ENCODE results near the gene ACIN1. TPM values are rescaled to one million over a fixed set of nuclear protein-coding genes. Genes with fewer than 3 reads are reported as not detected.

Gene ACIN1
- total RNA-seq, 2 experiments from 2014 or later: 132 to 139 TPM

DNA sequence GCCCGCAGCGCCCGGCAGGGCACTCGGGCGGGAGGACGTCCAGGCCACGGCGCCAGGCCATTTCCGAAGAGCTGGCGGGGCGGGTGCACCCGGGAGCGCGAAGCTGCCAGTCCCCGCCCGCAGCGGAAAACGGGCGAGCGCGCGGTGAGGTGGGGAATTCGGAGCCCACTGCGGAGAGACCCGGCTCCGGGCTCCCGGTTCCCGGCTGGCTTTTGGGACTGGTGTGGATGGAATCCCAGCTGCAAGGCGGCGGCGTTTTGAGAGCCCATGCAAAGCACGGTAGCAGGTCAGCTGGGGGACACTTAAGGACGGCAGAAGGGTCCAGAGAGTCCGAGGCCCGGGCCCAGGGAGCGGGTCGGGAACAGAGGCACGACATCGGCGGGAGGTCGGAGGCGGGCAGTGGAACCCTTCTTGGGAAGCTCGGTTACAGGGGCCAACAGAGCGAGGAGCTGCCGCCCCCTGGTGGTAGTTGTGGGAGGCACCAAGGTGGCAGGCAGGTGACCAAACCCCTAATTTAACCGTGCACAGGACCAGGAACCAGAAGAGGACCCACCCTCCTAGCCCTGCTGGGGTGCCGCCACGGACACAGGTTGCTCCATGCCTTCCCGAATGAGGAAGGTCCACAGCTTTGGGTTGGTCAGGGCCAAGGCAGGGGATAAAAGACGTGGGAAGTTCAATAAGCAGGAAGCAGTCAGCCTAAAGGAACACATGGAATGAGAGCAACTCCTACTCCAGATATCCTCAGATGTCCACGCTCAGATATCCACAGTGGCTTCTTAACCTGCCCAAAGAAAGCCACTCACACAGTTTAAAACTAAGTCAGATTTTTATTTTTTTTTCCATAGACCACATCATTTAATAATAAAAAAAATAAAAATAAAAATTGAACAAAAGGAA, 36.9 kb downstream of the ACIN1 start:
- Mint-ChIP-seq H3K4me3 (peak overlapping the region; percentile 76), H3K27me3 (peaks cover 7% of the 10 kb centered on the region), H3K27ac (no peak overlapping the region), H3K9me3 (no peaks in the 10 kb centered on the region), H3K36me3 (ENCODE audit: low read depth) (peaks cover 24% of the 10 kb centered on the region), H3K4me1 (ENCODE audit: low read depth) (peaks cover 19% of the 10 kb centered on the region)
- DNase-seq (peak; percentile 91), ATAC-seq (peak; percentile 73)
- ChIA-PET POLR2A (interaction anchor here (0.6 to 2.5 kb wide), 18 partner anchors 9 to 129 kb away, joined by 3 to 17 read pairs (median 3); partner anchors contain the start of gene PRMT5), CTCF (interaction anchor here (0.6 to 16.5 kb wide), 42 partner anchors 9 to 159 kb away, joined by 3 to 518 read pairs (median 5); partner anchors contain the start of genes ACIN1, AJUBA, C14orf119 and HAUS4)
- TF ChIP-seq CTCF (IDR thresholded peaks at IDR 0.05): peak; percentile 94
- intact Hi-C loops (cut with micrococcal nuclease): loop anchor here (2.0 to 5.0 kb wide), 2 partner anchors 51 to 71 kb away; no protein-coding TSS in a partner anchor

DNA sequence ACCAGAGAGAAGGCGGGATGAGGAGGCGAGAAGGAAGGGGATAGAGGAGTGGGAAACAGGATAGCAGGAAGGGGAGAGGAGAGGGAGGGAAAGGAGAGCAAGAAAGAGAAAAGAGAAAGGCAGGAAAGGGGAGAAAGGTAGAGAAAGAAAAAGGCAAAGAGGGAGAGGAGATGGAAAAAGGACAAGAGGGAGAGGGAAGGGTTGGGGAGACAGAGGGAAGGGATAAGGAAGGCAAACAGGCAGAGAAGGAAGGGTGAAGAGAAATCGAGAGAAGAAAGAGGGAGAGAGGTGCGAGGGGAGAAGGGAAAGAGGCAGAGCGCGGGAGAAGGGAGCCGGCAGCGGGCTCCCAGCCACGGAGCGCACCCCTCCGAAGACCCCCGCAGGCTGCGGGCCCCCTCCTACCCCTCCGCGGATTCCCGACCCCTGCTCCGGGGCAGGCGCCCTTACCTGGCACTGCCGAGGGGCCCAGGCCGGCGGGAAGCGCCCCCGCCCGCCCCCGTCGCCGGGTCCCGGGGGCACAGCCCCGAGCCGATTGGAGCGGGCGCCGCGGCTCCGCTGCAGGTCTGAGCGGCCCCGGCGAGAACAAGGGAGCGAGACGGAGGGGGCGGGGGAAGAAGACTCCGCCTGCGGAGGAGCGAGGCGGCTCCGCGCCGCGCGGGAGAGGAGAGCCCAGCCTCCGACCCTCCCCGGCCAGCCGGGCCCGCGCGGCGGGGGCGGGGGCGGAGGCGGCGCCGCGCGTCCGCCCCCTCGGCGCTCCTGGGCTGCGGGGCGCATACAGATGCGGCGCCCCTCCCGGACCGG, 37.8 kb downstream of the ACIN1 start, which contains the start of gene CDH24:
Gene CDH24 (minus strand): TSS at position 565 of the 801 bp plus-strand sequence. CDS start 1,787 bp downstream, outside the sequence.
- ChIA-PET POLR2A (interaction anchor here (0.9 to 2.8 kb wide), 14 partner anchors 11 to 74 kb away, joined by 3 to 17 read pairs (median 6); no protein-coding TSS in a partner anchor), CTCF (interaction anchor here (0.6 to 16.5 kb wide), 48 partner anchors 8 to 159 kb away, joined by 3 to 518 read pairs (median 6); partner anchors contain the start of genes ACIN1, AJUBA, C14orf119 and HAUS4)
- intact Hi-C loops (cut with micrococcal nuclease): loop anchor here (1.0 to 5.0 kb wide), 3 partner anchors 50 to 70 kb away; no protein-coding TSS in a partner anchor
- peaks cover 19% of the 10 kb centered on the region for H3K4me1 Mint-ChIP-seq (ENCODE audit: low read depth)
- no peak for TF ChIP-seq CTCF (IDR thresholded peaks at IDR 0.05)
- peaks cover 18% of the 10 kb centered on the region for H3K36me3 Mint-ChIP-seq (ENCODE audit: low read depth)
- H3K4me3 Mint-ChIP-seq: peak within 1 kb of the TSS; percentile 76
- peak; percentile 74 for ATAC-seq
- H3K27me3 Mint-ChIP-seq: peaks cover 7% of the 10 kb centered on the region
- no peak within 1 kb of the TSS for H3K27ac Mint-ChIP-seq
- peak; percentile 79 for DNase-seq
- H3K9me3 Mint-ChIP-seq: no peaks in the 10 kb centered on the region

DNA sequence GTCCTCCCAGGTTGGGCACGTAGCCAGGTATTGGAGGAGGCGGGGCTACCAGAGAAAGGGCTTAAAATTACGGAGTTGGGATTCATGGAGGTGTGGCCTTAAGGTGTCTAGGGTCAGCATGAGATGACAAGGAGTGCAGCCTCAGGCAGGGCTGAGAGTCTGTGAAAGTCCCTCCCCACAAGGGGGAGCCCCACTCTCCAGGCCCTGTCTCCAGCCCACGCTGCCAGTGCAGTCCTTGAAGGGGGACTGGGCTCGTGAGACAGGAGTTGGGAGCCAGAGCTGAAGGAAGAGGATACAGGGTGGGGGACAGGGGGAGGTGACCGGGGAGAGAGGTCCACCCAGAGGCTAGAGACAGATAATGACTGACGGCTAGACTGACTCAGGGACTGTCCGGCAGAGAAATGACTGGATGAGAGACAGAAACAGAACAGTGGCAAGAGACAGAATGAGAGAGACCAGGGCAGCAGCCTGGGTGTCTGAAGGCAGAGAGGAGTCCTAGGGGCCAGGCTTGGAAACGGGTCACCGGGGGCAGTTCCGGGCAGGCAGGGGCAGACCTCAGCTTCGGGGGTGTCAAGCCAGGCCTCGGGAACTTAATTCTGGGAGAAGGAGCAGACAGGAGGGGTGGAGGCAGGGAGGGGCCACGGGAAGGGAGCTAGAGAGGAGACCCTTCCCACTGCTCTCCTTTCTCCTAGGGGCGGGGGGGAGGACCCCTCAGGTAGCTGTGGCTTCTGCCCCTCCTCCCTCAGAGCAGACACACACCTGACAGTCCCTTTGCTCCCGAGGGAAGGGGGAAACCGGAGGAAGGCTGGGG, 38.6 kb downstream of the ACIN1 start:
- CTCF ChIA-PET: interaction anchor here (1.3 to 16.5 kb wide), 14 partner anchors 11 to 100 kb away, joined by 3 to 518 read pairs (median 10); partner anchors contain the start of genes AJUBA and HAUS4
- Mint-ChIP-seq H3K4me1 (ENCODE audit: low read depth) (peaks cover 19% of the 10 kb centered on the region), H3K27me3 (peaks cover 7% of the 10 kb centered on the region), H3K27ac (no peak overlapping the region), H3K36me3 (ENCODE audit: low read depth) (peaks cover 15% of the 10 kb centered on the region), H3K4me3 (peak overlapping the region; percentile 61), H3K9me3 (no peaks in the 10 kb centered on the region)
- peak; percentile 29 for TF ChIP-seq CTCF (IDR thresholded peaks at IDR 0.05)
- ATAC-seq (peak; percentile 68), DNase-seq (peak; percentile 79)
- POLR2A ChIA-PET: interaction anchor here (0.9 to 2.8 kb wide), 5 partner anchors 12 to 73 kb away, joined by 3 to 12 read pairs (median 3); no protein-coding TSS in a partner anchor
- intact Hi-C loops (cut with micrococcal nuclease): loop anchor here (1.0 to 5.0 kb wide), 3 partner anchors 49 to 70 kb away; no protein-coding TSS in a partner anchor

DNA sequence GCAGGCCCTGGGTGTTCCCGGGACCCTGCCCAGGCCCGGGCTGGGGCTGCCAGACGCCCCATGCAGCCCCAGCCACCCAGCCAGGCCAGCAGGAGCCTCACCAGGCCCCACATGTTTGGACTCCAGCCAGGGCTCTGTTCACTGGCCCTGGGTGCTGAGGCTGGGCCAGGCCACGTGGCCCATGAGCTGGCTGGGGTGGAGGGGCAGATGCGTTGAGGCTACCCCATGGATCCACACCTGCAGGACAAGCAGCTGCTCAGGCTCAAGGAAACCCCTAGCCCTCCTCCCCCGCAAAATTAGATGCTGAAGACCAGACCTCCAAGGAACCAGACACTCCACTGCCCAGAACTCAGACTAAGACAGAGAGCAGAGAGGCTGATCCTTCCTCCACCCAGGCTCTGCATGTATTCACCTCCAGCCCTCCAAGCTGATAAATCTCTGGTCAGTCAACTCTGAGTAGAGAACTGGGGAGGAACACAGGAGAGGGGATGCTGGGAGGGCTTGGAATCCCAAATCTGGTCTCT, 39.3 kb downstream of the ACIN1 start:
- intact Hi-C loops (cut with micrococcal nuclease): loop anchor here (1.0 to 5.0 kb wide), 3 partner anchors 48 to 69 kb away; no protein-coding TSS in a partner anchor
- Mint-ChIP-seq H3K36me3 (ENCODE audit: low read depth) (peaks cover 9% of the 10 kb centered on the region), H3K4me3 (no peak overlapping the region), H3K9me3 (no peaks in the 10 kb centered on the region), H3K4me1 (ENCODE audit: low read depth) (peaks cover 19% of the 10 kb centered on the region), H3K27ac (no peak overlapping the region), H3K27me3 (peaks cover 7% of the 10 kb centered on the region)
- POLR2A ChIA-PET: interaction anchor here (0.9 to 2.8 kb wide), 6 partner anchors 36 to 72 kb away, joined by 3 to 10 read pairs (median 5); no protein-coding TSS in a partner anchor
- ATAC-seq (no peak), DNase-seq (no peak)
- TF ChIP-seq CTCF (IDR thresholded peaks at IDR 0.05): no peak
- CTCF ChIA-PET: interaction anchor here (1.1 to 16.5 kb wide), 15 partner anchors 12 to 101 kb away, joined by 3 to 518 read pairs (median 6); partner anchors contain the start of gene AJUBA

Data from activated CD8-positive, alpha-beta T cell treated with anti-CD3 and anti-CD28 coated beads for 36 hours (primary cell).